PC-3 (cell line): ENCODE results near the gene SLC38A6. TPM values are rescaled to one million over a fixed set of nuclear protein-coding genes. Genes with fewer than 3 reads are reported as not detected.

Experiments
- ATAC-seq: fragments of 200-7000 bp; cut with Tn5 transposase; 2 replicates; pipeline ENCODE4 v1.9.1; 2020; ENCODE audit warnings: mild to moderate bottlenecking, moderate library complexity
- BruUV-seq: library from RNA; stranded (reverse); fragments of 400-500 nt; replicated peaks from 2 replicates; lab custom pipeline; 2021; lab: Mats Ljungman, UMichigan
- CTCF ChIA-PET: fragments of 300-600 bp; sonication (Branson Sonifier 250); formaldehyde crosslinking; loops from one replicate; lab custom pipeline; 2022; ENCODE audit warnings: antibody characterized with exemption; lab: Charles Lee
- POLR2A ChIA-PET: fragments of 300-600 bp; sonication (Branson Sonifier 250); formaldehyde crosslinking; loops from one replicate; lab custom pipeline; 2022; ENCODE audit warnings: antibody characterized with exemption; ENCODE audit not compliant: unreplicated experiment; lab: Charles Lee
- DNase-seq: peaks from one replicate; pipeline ENCODE4 v3.0.0-alpha.2; 2015
- H2AFZ ChIP-seq: fragments of 300-600 bp; sonication (generic); 2 replicates; pipeline ENCODE4 v1.6.0; 2016; ENCODE audit warnings: antibody characterized with exemption, low read length
- H3F3A ChIP-seq: fragments of 300-600 bp; sonication (generic); one replicate; pipeline ENCODE4 v1.6.0; 2017; ENCODE audit warnings: antibody characterized with exemption, low read length, control low read depth, mild to moderate bottlenecking; ENCODE audit not compliant: unreplicated experiment
- H3K27ac ChIP-seq: fragments of 300-600 bp; sonication (generic); 2 replicates; pipeline ENCODE4 v1.5.1; 2016; ENCODE audit warnings: mild to moderate bottlenecking, low read length
- H3K27me3 ChIP-seq: fragments of 300-600 bp; sonication (generic); 2 replicates; pipeline ENCODE4 v1.6.1; 2016; ENCODE audit warnings: low read length, mixed read lengths
- H3K36me3 ChIP-seq: fragments of 300-600 bp; sonication (generic); 2 replicates; pipeline ENCODE4 v1.6.1; 2016; ENCODE audit warnings: low read depth, mixed run types, low read length, mixed read lengths
- H3K4me1 ChIP-seq: fragments of 300-600 bp; sonication (generic); 2 replicates; pipeline ENCODE4 v1.5.1; 2016; ENCODE audit warnings: low read length; ENCODE audit not compliant: insufficient read depth
- H3K4me2 ChIP-seq: fragments of 300-600 bp; sonication (generic); 2 replicates; pipeline ENCODE4 v1.6.0; 2016; ENCODE audit warnings: low read length
- H3K4me3 ChIP-seq: fragments of 300-600 bp; sonication (generic); 2 replicates; pipeline ENCODE4 v1.5.1; 2016; ENCODE audit warnings: mild to moderate bottlenecking, low read length, mixed read lengths
- H3K79me2 ChIP-seq: fragments of 300-600 bp; sonication (generic); 2 replicates; pipeline ENCODE4 v1.6.1; 2017; ENCODE audit warnings: low read length, mixed read lengths
- H3K9ac ChIP-seq: fragments of 300-600 bp; sonication (generic); 2 replicates; pipeline ENCODE4 v1.6.0; 2016; ENCODE audit warnings: mild to moderate bottlenecking, low read length
- H3K9me2 ChIP-seq: fragments of 300-600 bp; sonication (generic); replicated peaks from 2 replicates; pipeline ENCODE4 v1.6.1; 2016; ENCODE audit warnings: mixed run types, low read length, mixed read lengths
- H3K9me3 ChIP-seq: fragments of 300-600 bp; sonication (generic); 2 replicates; pipeline ENCODE4 v1.6.1; 2016; ENCODE audit warnings: low read length, mixed read lengths
- H4K20me1 ChIP-seq: fragments of 300-600 bp; sonication (generic); 2 replicates; pipeline ENCODE4 v1.6.1; 2016; ENCODE audit warnings: low read length, mixed read lengths
- EZH2 ChIP-seq: fragments of 300-600 bp; sonication (generic); IDR thresholded peaks from one replicate; pipeline ENCODE4 v1.6.1; 2017; ENCODE audit warnings: antibody characterized with exemption, mild to moderate bottlenecking, low read length; ENCODE audit not compliant: unreplicated experiment
- EZH2phosphoT487 ChIP-seq: fragments of 300-600 bp; sonication (generic); IDR thresholded peaks from 2 replicates; pipeline ENCODE4 v1.6.1; 2018; ENCODE audit warnings: mild to moderate bottlenecking, antibody characterized with exemption, low read length, borderline replicate concordance
- intact Hi-C: fragments of 100-400 bp; cut with micrococcal nuclease; formaldehyde crosslinking; loops from 2 replicates; pipeline ENCODE4 v1.9.0; 2023
- total RNA-seq: library from RNA; depleted of rRNA; stranded (reverse); fragments of >200 nt; gene quantifications from 2 replicates; pipeline ENCODE4 v1.2.3, GENCODE V29; 2014
- TF ChIP-seq, protein P1 (sequence below): fragments of 300-600 bp; sonication (generic); conservative IDR thresholded peaks from 2 replicates; pipeline ENCODE4 v1.5.1; 2017; ENCODE audit warnings: antibody characterized with exemption, low read depth, mild to moderate bottlenecking, low read length

Gene SLC38A6
- total RNA-seq, 1 experiment from 2014 or later: 28.0 TPM

DNA sequence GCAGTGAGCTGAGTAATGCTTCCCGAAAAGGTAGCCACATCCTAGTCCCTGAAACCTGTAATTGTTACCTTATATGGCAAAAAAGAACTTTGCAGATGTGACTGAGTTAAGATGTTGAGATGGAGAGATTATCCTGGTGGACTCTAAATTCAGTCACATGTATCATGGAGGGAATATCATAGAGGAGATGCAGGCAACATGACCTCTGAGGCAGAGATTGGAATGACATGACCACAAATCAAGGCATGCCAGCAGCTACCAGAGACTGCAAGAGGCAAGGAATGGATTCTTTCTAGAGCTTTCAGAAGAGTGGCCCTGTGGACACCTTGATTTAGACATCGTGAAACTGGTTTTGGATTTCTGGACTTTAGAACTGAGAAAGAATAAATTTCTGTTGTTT is 18.5 kb downstream of the SLC38A6 start:
- Histone ChIP-seq H3K4me2 (no peak overlapping the region), H3K9me3 (no peaks in the 10 kb centered on the region), H3F3A (no peaks in the 10 kb centered on the region), H3K36me3 (peaks cover 7% of the 10 kb centered on the region; the same call in 1 of the 2 replicates), H3K27ac (no peak overlapping the region), H2AFZ (no peak overlapping the region), H3K79me2 (no peaks in the 10 kb centered on the region), H3K9me2 (no peaks in the 10 kb centered on the region), H3K9ac (no peak overlapping the region), H3K4me1 (no peaks in the 10 kb centered on the region), H3K4me3 (no peak overlapping the region), H4K20me1 (no peaks in the 10 kb centered on the region), H3K27me3 (no peaks in the 10 kb centered on the region)
- TF ChIP-seq EZH2: no peak
- no peak for TF ChIP-seq EZH2phosphoT487
- TF ChIP-seq, protein P1, sequence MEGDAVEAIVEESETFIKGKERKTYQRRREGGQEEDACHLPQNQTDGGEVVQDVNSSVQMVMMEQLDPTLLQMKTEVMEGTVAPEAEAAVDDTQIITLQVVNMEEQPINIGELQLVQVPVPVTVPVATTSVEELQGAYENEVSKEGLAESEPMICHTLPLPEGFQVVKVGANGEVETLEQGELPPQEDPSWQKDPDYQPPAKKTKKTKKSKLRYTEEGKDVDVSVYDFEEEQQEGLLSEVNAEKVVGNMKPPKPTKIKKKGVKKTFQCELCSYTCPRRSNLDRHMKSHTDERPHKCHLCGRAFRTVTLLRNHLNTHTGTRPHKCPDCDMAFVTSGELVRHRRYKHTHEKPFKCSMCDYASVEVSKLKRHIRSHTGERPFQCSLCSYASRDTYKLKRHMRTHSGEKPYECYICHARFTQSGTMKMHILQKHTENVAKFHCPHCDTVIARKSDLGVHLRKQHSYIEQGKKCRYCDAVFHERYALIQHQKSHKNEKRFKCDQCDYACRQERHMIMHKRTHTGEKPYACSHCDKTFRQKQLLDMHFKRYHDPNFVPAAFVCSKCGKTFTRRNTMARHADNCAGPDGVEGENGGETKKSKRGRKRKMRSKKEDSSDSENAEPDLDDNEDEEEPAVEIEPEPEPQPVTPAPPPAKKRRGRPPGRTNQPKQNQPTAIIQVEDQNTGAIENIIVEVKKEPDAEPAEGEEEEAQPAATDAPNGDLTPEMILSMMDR: no peak
- ChIA-PET CTCF (no interaction called here), POLR2A (no interaction called here)
- ATAC-seq: no peak
- DNase-seq: no peak
- intact Hi-C loops: no loop called here
- no TSS peak for BruUV-seq

DNA sequence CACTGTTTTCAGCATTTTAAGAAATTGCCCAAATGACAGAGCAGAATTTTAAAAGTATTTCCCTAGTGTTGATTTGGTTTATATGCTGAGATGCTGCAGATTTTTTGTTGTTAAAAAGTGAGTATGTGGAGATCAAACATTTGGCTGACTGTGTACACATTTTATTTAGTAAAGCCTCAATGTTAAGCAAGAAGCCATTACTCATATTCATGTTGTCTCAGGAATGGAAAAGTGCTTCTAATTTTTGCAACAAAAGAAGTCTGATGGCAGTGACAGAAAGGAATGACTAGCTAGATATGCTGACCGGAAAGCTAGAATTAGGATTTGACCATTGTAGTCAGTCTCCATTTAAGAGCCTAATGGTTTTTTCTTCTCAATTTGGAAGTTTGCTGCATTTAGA is 22.5 kb downstream of the SLC38A6 start:
- Histone ChIP-seq H3K9me2 (no peaks in the 10 kb centered on the region), H3F3A (no peaks in the 10 kb centered on the region), H3K27me3 (no peaks in the 10 kb centered on the region), H3K27ac (no peak overlapping the region), H3K4me2 (no peak overlapping the region), H3K36me3 (0 out of 2 replicates have a peak, but pooled peaks cover 2% of the 10 kb centered on the region), H3K9me3 (no peaks in the 10 kb centered on the region), H3K4me3 (no peak overlapping the region), H4K20me1 (no peaks in the 10 kb centered on the region), H3K79me2 (no peaks in the 10 kb centered on the region), H2AFZ (no peak overlapping the region), H3K4me1 (no peaks in the 10 kb centered on the region), H3K9ac (no peak overlapping the region)
- BruUV-seq: no TSS peak
- ATAC-seq (no peak), DNase-seq (no peak)
- intact Hi-C loops: no loop called here
- TF ChIP-seq, protein P1: no peak
- no peak for TF ChIP-seq EZH2
- no peak for TF ChIP-seq EZH2phosphoT487
- ChIA-PET POLR2A (no interaction called here), CTCF (no interaction called here)

DNA sequence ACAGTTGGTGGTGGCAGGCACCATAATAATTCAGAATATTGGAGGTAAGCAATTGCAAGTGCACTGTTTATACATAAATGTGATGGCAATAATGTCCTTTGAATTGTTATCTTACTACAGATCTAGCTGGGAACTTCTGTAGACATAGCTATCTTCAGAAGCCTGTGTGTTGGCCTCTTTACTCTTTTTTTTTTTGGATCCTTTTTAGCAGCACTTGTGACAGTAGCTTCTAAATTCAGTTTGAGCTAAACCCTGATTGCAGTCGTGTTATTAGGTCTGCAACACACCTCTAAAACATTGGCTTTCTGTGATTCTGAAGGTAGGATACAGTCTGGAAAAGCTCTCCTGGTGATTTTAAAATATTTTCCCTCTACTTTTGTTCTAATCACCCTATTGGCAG is 38.5 kb downstream of the SLC38A6 start:
- no peaks in the 10 kb centered on the region for H3K9me3 ChIP-seq
- no peaks in the 10 kb centered on the region for H3F3A ChIP-seq
- H3K36me3 ChIP-seq: peaks cover 8% of the 10 kb centered on the region
- peaks cover 4% of the 10 kb centered on the region for H3K4me1 ChIP-seq
- H3K79me2 ChIP-seq: no peaks in the 10 kb centered on the region
- H3K9ac ChIP-seq: no peak overlapping the region
- H3K27ac ChIP-seq: no peak overlapping the region
- no peak overlapping the region for H3K4me3 ChIP-seq
- ATAC-seq (no peak), DNase-seq (no peak)
- ChIA-PET POLR2A (interaction anchor here (0.6 to 1.0 kb wide), 2 partner anchors 54 to 204 kb away, joined by 4 to 6 read pairs; no protein-coding TSS in a partner anchor), CTCF (interaction anchor here (0.6 kb wide), 1 partner anchor 858 kb away, joined by 3 read pairs; no protein-coding TSS in a partner anchor)
- no peaks in the 10 kb centered on the region for H4K20me1 ChIP-seq
- no peak overlapping the region for H2AFZ ChIP-seq
- TF ChIP-seq, protein P1: no peak
- TF ChIP-seq EZH2 (no peak), EZH2phosphoT487 (no peak)
- no TSS peak for BruUV-seq
- no peak overlapping the region for H3K4me2 ChIP-seq
- no peaks in the 10 kb centered on the region for H3K27me3 ChIP-seq
- H3K9me2 ChIP-seq: no peaks in the 10 kb centered on the region
- intact Hi-C loops: no loop called here
